Sigmoid colon (tissue), 7 donors: ENCODE results near the gene NUP88. TPM values are rescaled to one million over a fixed set of nuclear protein-coding genes. Genes with fewer than 3 reads are reported as not detected.

Source experiments
- DNase-seq: peaks from one replicate; pipeline ENCODE4 v3.0.0-alpha.2; 2019
- H3K27ac ChIP-seq, 4 donors: fragments of 200-600 bp; sonication (generic); one replicate each; pipeline ENCODE4 v1.5.1; 2016 to 2019; ENCODE audit warnings: mild to moderate bottlenecking in 1 of 4
- H3K27me3 ChIP-seq, 3 donors: fragments of 200-600 bp; sonication (generic); one replicate each; pipeline ENCODE4 v1.5.1; 2019; ENCODE audit warnings: mild to moderate bottlenecking in 1 of 3
- H3K36me3 ChIP-seq, 4 donors: fragments of 200-600 bp; sonication (generic); one replicate each; pipeline ENCODE4 v1.5.1; 2016 to 2019
- H3K4me1 ChIP-seq, 4 donors: fragments of 200-600 bp; sonication (generic); one replicate each; pipeline ENCODE4 v1.5.1; 2017 to 2019
- H3K4me3 ChIP-seq, 4 donors: fragments of 200-600 bp; sonication (generic); one replicate each; pipeline ENCODE4 v1.5.1; 2017 to 2019; ENCODE audit warnings: mild to moderate bottlenecking in 2 of 4, moderate library complexity in 1 of 4
- H3K9me3 ChIP-seq, 4 donors: fragments of 200-600 bp in 3 of 4; sonication (generic) in 3 of 4; one replicate each; pipeline versions ENCODE4 v1.5.1 to v1.6.1; 2013 to 2019
- CTCF ChIP-seq, 4 experiments: fragments of 450-650 bp in 3 of 4; fragments of 200-600 bp in 1 of 4; IDR thresholded peaks; one replicate each; pipeline ENCODE4 v1.5.1; 2016 to 2019; ENCODE audit warnings: antibody characterized with exemption in 4 of 4, mild to moderate bottlenecking in 3 of 4, moderate library complexity in 2 of 4
- EP300 ChIP-seq, 4 donors: sonication (generic); formaldehyde crosslinking; IDR thresholded peaks; one replicate each; pipeline ENCODE4 v1.6.1; 2017; ENCODE audit warnings: antibody characterized with exemption in 4 of 4
- POLR2A ChIP-seq, 2 donors: fragments of 450-650 bp; IDR thresholded peaks; one replicate each; pipeline ENCODE4 v1.6.1; 2016; ENCODE audit warnings: antibody characterized with exemption in 2 of 2, mild to moderate bottlenecking in 2 of 2, moderate library complexity in 2 of 2
- POLR2AphosphoS5 ChIP-seq, 4 donors: sonication (generic); formaldehyde crosslinking; IDR thresholded peaks; one replicate each; pipeline ENCODE4 v1.6.1; 2017; ENCODE audit warnings: antibody characterized with exemption in 4 of 4
- WGBS, 2 donors: extraction: QIAGEN DNeasy Blood & Tissue Kit; methylation state at CpG; one replicate each; pipeline ENCODE4 v1.1.7; 2013; 5-methylcytosine and 5-hydroxymethylcytosine counted together
- intact Hi-C: fragments of 100-400 bp; cut with DNase I; formaldehyde crosslinking; loops from one replicate; pipeline ENCODE4 v1.15.1; 2023
- polyA plus RNA-seq, 3 donors: library from polyadenylated mRNA; stranded (reverse); fragments of 200-250 nt; gene quantifications; one replicate each; pipeline ENCODE4 v1.2.3, GENCODE V29; 2013
- total RNA-seq, 4 donors: library from RNA; depleted of rRNA; stranded (reverse); fragments of >200 nt; gene quantifications; one replicate each; pipeline ENCODE4 v1.1.0, GENCODE V29; 2016
- donor health status: healthy with polysubstance abuse.
- donor health status: Bipolar disorder and iron deficiency.
- donor health status: healthy.

The NUP88 gene
- total and polyA plus RNA-seq, 7 donors = 39.1 to 82.9 (median 60.7) TPM

- no peak overlapping the region for H3K27ac ChIP-seq
- H3K9me3 ChIP-seq = no peaks in the 10 kb centered on the region
- intact Hi-C loops = no loop called here
- peaks cover 0 to 25% (median 19%) of the 10 kb centered on the region in 4 donors for H3K4me1 ChIP-seq
- 89 to 90% methylated on average over 10 of the region's 10 CpGs for WGBS, 2 donors
- no peak overlapping the region for H3K4me3 ChIP-seq
- DNase-seq = no peak
- peaks cover 0 to 21% (median 3%) of the 10 kb centered on the region in 4 donors for H3K36me3 ChIP-seq
- no peaks in the 10 kb centered on the region for H3K27me3 ChIP-seq
- TF ChIP-seq POLR2AphosphoS5 (IDR thresholded peaks at IDR 0.05) (no peak), POLR2A (IDR thresholded peaks at IDR 0.05) (no peak), EP300 (IDR thresholded peaks at IDR 0.05) (no peak), CTCF (IDR thresholded peaks at IDR 0.05) (no peak)
Measured at GRCh38 chr17:5464717-5465507, 45.5 kb upstream of the NUP88 start.

GRCh38 chr17:5446786-5447185 is 27.3 kb upstream of the NUP88 start:
- Histone ChIP-seq H3K36me3 (peaks cover 11 to 84% (median 40%) of the 10 kb centered on the region in 4 donors), H3K9me3 (no peaks in the 10 kb centered on the region), H3K4me3 (no peak overlapping the region), H3K27me3 (no peaks in the 10 kb centered on the region), H3K4me1 (no peaks in the 10 kb centered on the region), H3K27ac (no peak overlapping the region)
- TF ChIP-seq EP300 (IDR thresholded peaks at IDR 0.05) = no peak
- no peak for TF ChIP-seq CTCF (IDR thresholded peaks at IDR 0.05)
- TF ChIP-seq POLR2AphosphoS5 (IDR thresholded peaks at IDR 0.05) = no peak
- TF ChIP-seq POLR2A (IDR thresholded peaks at IDR 0.05) = no peak
- WGBS, 2 donors = 92 to 95% methylated on average over 8 of the region's 8 CpGs
- DNase-seq = no peak
- intact Hi-C loops = no loop called here

GRCh38 chr17:5444209-5444608 is 24.7 kb upstream of the NUP88 start:
- Histone ChIP-seq H3K27me3 (no peaks in the 10 kb centered on the region), H3K27ac (no peak overlapping the region), H3K4me3 (no peak overlapping the region), H3K36me3 (peaks cover 6 to 59% (median 29%) of the 10 kb centered on the region in 4 donors), H3K9me3 (no peaks in the 10 kb centered on the region), H3K4me1 (peaks cover 0 to 6% (median 5%) of the 10 kb centered on the region in 4 donors)
- DNase-seq = no peak
- WGBS, 2 donors = 95 to 96% methylated on average over 22 of the region's 22 CpGs
- intact Hi-C loops = no loop called here
- TF ChIP-seq CTCF (IDR thresholded peaks at IDR 0.05) (no peak), POLR2AphosphoS5 (IDR thresholded peaks at IDR 0.05) (no peak), POLR2A (IDR thresholded peaks at IDR 0.05) (no peak), EP300 (IDR thresholded peaks at IDR 0.05) (no peak)

- peaks cover 0 to 8% (median 6%) of the 10 kb centered on the region in 4 donors for H3K4me1 ChIP-seq
- H3K27me3 ChIP-seq = no peaks in the 10 kb centered on the region
- no peak overlapping the region for H3K4me3 ChIP-seq
- no peak for DNase-seq
- TF ChIP-seq CTCF (IDR thresholded peaks at IDR 0.05) (no peak), POLR2A (IDR thresholded peaks at IDR 0.05) (no peak), EP300 (IDR thresholded peaks at IDR 0.05) (no peak)
- no peak overlapping the region for H3K27ac ChIP-seq
- H3K9me3 ChIP-seq = no peaks in the 10 kb centered on the region
- 96 to 98% methylated on average over 6 of the region's 6 CpGs for WGBS, 2 donors
- H3K36me3 ChIP-seq = peaks cover 6 to 55% (median 29%) of the 10 kb centered on the region in 4 donors
- intact Hi-C loops = no loop called here
Measured at GRCh38 chr17:5443728-5444127, 24.3 kb upstream of the NUP88 start.
